H1 (cell line): ENCODE measurements around the gene ITSN1. TPM values are rescaled to one million over a fixed set of nuclear protein-coding genes. Genes with fewer than 3 reads are reported as not detected.

Experiments
- CTCF ChIA-PET: fragments of 300-600 bp; sonication (Branson Sonifier 250); formaldehyde crosslinking; loops from one replicate; lab custom pipeline; 2021; ENCODE audit not compliant: partially characterized antibody; lab: Charles Lee
- POLR2A ChIA-PET: fragments of 300-600 bp; sonication (Branson Sonifier 250); formaldehyde crosslinking; loops from one replicate; lab custom pipeline; 2021; ENCODE audit warnings: inconsistent platforms; ENCODE audit not compliant: partially characterized antibody; lab: Charles Lee
- DNase-seq, 2 experiments: peaks; one replicate each; pipeline versions ENCODE4 v3.0.0 to v3.0.0-alpha.2; 2010 to 2022; ENCODE audit warnings: low spot score in 2 of 2, low read depth in 1 of 2, mixed read lengths in 1 of 2
- FAIRE-seq: peaks from 2 replicates; lab custom pipeline; 2011; peaks lifted over from hg19 to GRCh38; lab: Jason Lieb, UNC
- H2AFZ ChIP-seq: 2 replicates; pipeline ENCODE4 v1.8.1; 2012; ENCODE audit warnings: low read length, inconsistent platforms
- H2AK5ac ChIP-seq: 2 replicates; pipeline ENCODE4 v1.6.1; 2013; ENCODE audit warnings: low read depth, low read length
- H2BK120ac ChIP-seq: replicated peaks from 2 replicates; pipeline ENCODE3; 2013; ENCODE audit warnings: low read depth, low read length, inconsistent platforms
- H2BK12ac ChIP-seq: 2 replicates; pipeline ENCODE4 v1.6.1; 2013; ENCODE audit warnings: low read depth, low read length
- H2BK15ac ChIP-seq: 2 replicates; pipeline ENCODE4 v1.6.1; 2013; ENCODE audit warnings: low read length
- H2BK20ac ChIP-seq: 2 replicates; pipeline ENCODE4 v1.6.1; 2013; ENCODE audit warnings: low read length
- H2BK5ac ChIP-seq: 2 replicates; pipeline ENCODE4 v1.6.1; 2013; ENCODE audit warnings: low read depth, low read length
- H3K14ac ChIP-seq: 2 replicates; pipeline ENCODE4 v1.6.1; 2013; ENCODE audit warnings: inconsistent platforms; ENCODE audit not compliant: insufficient read length
- H3K18ac ChIP-seq: 2 replicates; pipeline ENCODE4 v1.6.1; 2013; ENCODE audit warnings: low read length; ENCODE audit errors: extremely low read depth
- H3K23ac ChIP-seq: 2 replicates; pipeline ENCODE4 v1.6.1; 2013; ENCODE audit warnings: inconsistent platforms; ENCODE audit not compliant: insufficient read length
- H3K23me2 ChIP-seq: 2 replicates; pipeline ENCODE4 v1.6.1; 2013; ENCODE audit warnings: low read depth, low read length
- H3K27ac ChIP-seq: 2 replicates; pipeline ENCODE4 v1.6.1; 2011; ENCODE audit warnings: low read depth, low read length, inconsistent platforms
- H3K27me3 ChIP-seq, 4 experiments: replicated peaks in 1 of 4; 1 replicate in 1 of 4; 2 replicates in 3 of 4; pipeline versions ENCODE4 v1.6.1 to v1.8.1; 2011 to 2013; ENCODE audit warnings: low read length in 3 of 4, mild to moderate bottlenecking in 3 of 4, inconsistent platforms in 2 of 4, mixed read lengths in 2 of 4, moderate library complexity in 1 of 4; ENCODE audit not compliant: control insufficient read depth in 3 of 4, insufficient read depth in 3 of 4; ENCODE audit errors: extremely low read depth in 1 of 4
- H3K36me3 ChIP-seq, 4 experiments: 2 replicates each; pipeline versions ENCODE4 v1.6.1 to v1.8.1; 2011 to 2013; ENCODE audit warnings: mild to moderate bottlenecking in 4 of 4, low read length in 3 of 4, moderate library complexity in 2 of 4, control low read depth in 1 of 4, inconsistent platforms in 1 of 4; ENCODE audit not compliant: insufficient read depth in 4 of 4, control insufficient read depth in 2 of 4
- H3K4ac ChIP-seq: replicated peaks from 2 replicates; pipeline ENCODE3; 2013; ENCODE audit warnings: low read length, low read depth, mixed read lengths, inconsistent platforms; ENCODE audit not compliant: insufficient read length
- H3K4me1 ChIP-seq, 4 experiments: replicated peaks in 1 of 4; 1 replicate in 1 of 4; 2 replicates in 3 of 4; pipeline versions ENCODE4 v1.6.1 to v1.8.1; 2011 to 2013; ENCODE audit warnings: low read length in 3 of 4, inconsistent platforms in 2 of 4, mixed read lengths in 1 of 4; ENCODE audit not compliant: insufficient read depth in 4 of 4, control insufficient read depth in 3 of 4
- H3K4me2 ChIP-seq, 2 experiments: 2 replicates each; pipeline versions ENCODE4 v1.6.1 to v1.8.1; 2011 to 2013; ENCODE audit warnings: low read depth in 2 of 2, low read length in 2 of 2, control low read depth in 1 of 2, inconsistent platforms in 1 of 2, mild to moderate bottlenecking in 1 of 2; ENCODE audit not compliant: insufficient read depth in 1 of 2
- H3K4me3 ChIP-seq, 4 experiments: fragments of 200-600, 300-600 bp in 1 of 4; sonication (generic), shearing (Covaris generic), sonication (Bioruptor Twin) in 1 of 4; 2 replicates each; pipeline versions ENCODE4 v1.5.1 to v1.8.1; 2011 to 2016; ENCODE audit warnings: low read length in 4 of 4, low read depth in 3 of 4, control low read depth in 2 of 4, inconsistent platforms in 2 of 4, mild to moderate bottlenecking in 2 of 4, mixed read lengths in 1 of 4, moderate library complexity in 1 of 4; ENCODE audit not compliant: insufficient read depth in 2 of 4; ENCODE audit errors: extremely low read depth in 1 of 4
- H3K56ac ChIP-seq: replicated peaks from 2 replicates; pipeline ENCODE3; 2013; ENCODE audit warnings: low read depth, mild to moderate bottlenecking, mixed read lengths, low read length, inconsistent platforms; ENCODE audit not compliant: insufficient read length
- H3K79me1 ChIP-seq: 2 replicates; pipeline ENCODE4 v1.6.1; 2013; ENCODE audit warnings: low read depth, low read length, control low read depth
- H3K79me2 ChIP-seq, 2 experiments: 2 replicates each; pipeline versions ENCODE4 v1.6.1 to v1.8.1; 2012 to 2013; ENCODE audit warnings: low read length in 2 of 2, mild to moderate bottlenecking in 2 of 2, inconsistent platforms in 1 of 2; ENCODE audit not compliant: insufficient read depth in 2 of 2, control insufficient read depth in 1 of 2
- H3K9ac ChIP-seq, 4 experiments: replicated peaks in 1 of 4; 1 replicate in 1 of 4; 2 replicates in 3 of 4; pipeline versions ENCODE4 v1.6.1 to v1.8.1; 2011 to 2013; ENCODE audit warnings: low read depth in 3 of 4, low read length in 3 of 4, control low read depth in 2 of 4, mild to moderate bottlenecking in 2 of 4, moderate library complexity in 2 of 4, inconsistent platforms in 1 of 4; ENCODE audit errors: extremely low read depth in 1 of 4
- H3K9me3 ChIP-seq, 2 experiments: 2 replicates each; pipeline versions ENCODE4 v1.6.1 to v1.8.1; 2012 to 2013; ENCODE audit warnings: mild to moderate bottlenecking in 2 of 2, moderate library complexity in 2 of 2, control low read depth in 1 of 2, inconsistent platforms in 1 of 2, low read depth in 1 of 2, low read length in 1 of 2, mixed read lengths in 1 of 2; ENCODE audit not compliant: insufficient read depth in 2 of 2
- H4K20me1 ChIP-seq, 2 experiments: replicated peaks in 1 of 2; 2 replicates each; pipeline versions ENCODE3 to v1.8.1; 2011 to 2013; ENCODE audit warnings: inconsistent platforms in 2 of 2, low read length in 2 of 2, mild to moderate bottlenecking in 1 of 2; ENCODE audit not compliant: insufficient read depth in 2 of 2, control insufficient read depth in 1 of 2
- H4K5ac ChIP-seq: 2 replicates; pipeline ENCODE4 v1.6.1; 2013; ENCODE audit warnings: low read length, low read depth, mixed read lengths, inconsistent platforms; ENCODE audit not compliant: insufficient read length
- H4K8ac ChIP-seq: 2 replicates; pipeline ENCODE4 v1.8.0; 2013; ENCODE audit warnings: mild to moderate bottlenecking, moderate library complexity, low read length, inconsistent platforms; ENCODE audit not compliant: insufficient read depth; ENCODE audit errors: extremely low read depth
- H4K91ac ChIP-seq: replicated peaks from 2 replicates; pipeline ENCODE3; 2013; ENCODE audit warnings: low read length, mixed read lengths, inconsistent platforms; ENCODE audit not compliant: insufficient read length
- POU5F1 ChIP-seq: IDR thresholded peaks from 2 replicates; pipeline ENCODE4 v1.6.1; 2011; ENCODE audit warnings: low read depth, mild to moderate bottlenecking, low read length, moderate library complexity
- WGBS, 2 experiments: shearing (Covaris generic) in 1 of 2; methylation state at CpG; one replicate each; pipeline versions ENCODE4 v1.1.6 to v1.1.7; 2013 to 2015; ENCODE audit warnings: low lambda C conversion rate in 2 of 2, mixed read lengths in 2 of 2, inconsistent platforms in 1 of 2, low coverage in 1 of 2, missing lambda C conversion rate in 1 of 2; ENCODE audit not compliant: insufficient replicate concordance in 2 of 2, insufficient coverage in 1 of 2, insufficient read length in 1 of 2; ENCODE audit errors: extremely low coverage in 1 of 2, missing lambda C conversion rate in 1 of 2; 5-methylcytosine and 5-hydroxymethylcytosine counted together
- polyA plus RNA-seq, 7 experiments: library from polyadenylated mRNA; depleted of rRNA in 3 of 7; stranded (reverse) in 5 of 7; unstranded in 2 of 7; fragments of >200 nt in 5 of 7; fragments of 200-250 nt in 2 of 7; gene quantifications; 1 replicate in 5 of 7; 2 replicates in 1 of 7; 4 replicates in 1 of 7; pipeline versions ENCODE4 v1.2.1 to v1.2.3, GENCODE V29; 2011 to 2013; ENCODE audit warnings: missing spikeins in 2 of 7, mixed read lengths in 2 of 7
- total RNA-seq: library from RNA; stranded (reverse); fragmentation: NEBNext Ultra II Directional; extraction: Animal tissue kit (Norgen Biotek cat#: 25700); gene quantifications from 2 replicates; pipeline ENCODE4 v1.2.1, GENCODE V29; 2021

The ITSN1 gene
- total and polyA plus RNA-seq, 2 of the 8 experiments (the other 6 are each of a cell fraction or from before 2014, with no cell fraction given) = 60.8 to 78.1 TPM

DNA sequence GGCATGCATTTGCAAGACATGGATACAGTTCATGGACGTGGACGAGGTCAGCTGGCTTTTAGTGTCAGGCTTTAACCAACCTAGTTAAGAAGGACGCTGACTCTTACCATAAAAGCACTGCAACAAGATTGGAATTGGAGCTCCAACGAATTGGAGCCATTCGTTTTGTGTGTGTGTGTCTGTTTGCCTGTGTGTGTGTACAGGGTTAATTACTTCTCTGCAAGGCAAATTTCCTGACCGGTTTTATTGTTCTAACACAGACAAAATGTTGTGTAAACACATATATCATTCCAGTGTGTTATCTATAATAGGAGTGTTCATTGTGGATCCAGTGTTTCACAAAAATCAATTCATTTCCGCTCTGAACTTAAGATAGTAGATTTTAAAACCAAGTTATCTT lies 7.9 kb downstream of the ITSN1 start:
- Histone ChIP-seq H3K9me3 (no peaks in the 10 kb centered on the region), H3K27me3 (no peaks in the 10 kb centered on the region)

More for the DNA sequence above, 7.9 kb downstream of the ITSN1 start:
- Histone ChIP-seq H2AK5ac (peak overlapping the region; percentile 65; the same call in 1 of the 2 replicates), H3K4ac (no peak overlapping the region), H3K79me2 (peaks cover 31 to 99% of the 10 kb centered on the region in 2 experiments), H3K23me2 (no peaks in the 10 kb centered on the region), H3K4me1 (peaks cover 4 to 18% (median 8%) of the 10 kb centered on the region in 4 experiments; a peak in 6 of 7 replicates), H2BK120ac (no peak overlapping the region), H2BK12ac (no peak overlapping the region), H3K56ac (no peak overlapping the region), H4K5ac (no peak overlapping the region), H3K27ac (no peak overlapping the region), H3K18ac (no peak overlapping the region), H4K91ac (no peak overlapping the region), H3K36me3 (no peaks in the 10 kb centered on the region), H4K8ac (no peak overlapping the region), H3K14ac (no peak overlapping the region), H4K20me1 (peaks cover 19 to 23% of the 10 kb centered on the region in 2 experiments), H3K23ac (no peak overlapping the region), H3K79me1 (peaks cover 4% of the 10 kb centered on the region; the same call in 1 of the 2 replicates), H2BK20ac (no peak overlapping the region), H3K4me2 (peak overlapping the region in 1 of 2 experiments; percentile 22; a peak in 1 of 4 replicates), H3K4me3 (no peak overlapping the region), H3K9ac (no peak overlapping the region), H2BK5ac (no peak overlapping the region), H2BK15ac (no peak overlapping the region), H2AFZ (no peak overlapping the region)
- ChIA-PET CTCF (interaction anchor here (1.3 kb wide), 1 partner anchor 115 kb away, joined by 3 read pairs; no protein-coding TSS in a partner anchor), POLR2A (interaction anchor here (1.0 to 1.5 kb wide), 3 partner anchors 8 to 12 kb away, joined by 3 to 4 read pairs (median 3); partner anchors contain the start of gene ITSN1)
- DNase-seq (no peak), FAIRE-seq (no peak)
- TF ChIP-seq POU5F1 = no peak
- WGBS, 2 experiments = 86% methylated on average over 7 of the region's 7 CpGs; no CpG with 5 or more reads in 1 of the 2 experiments
